NCI-H1105 (cell line): Measurements from ENCODE around the gene TAS2R5.
"Not testable (repeated sequence)": the region's sequence is repeated elsewhere in the genome, so short reads cannot be mapped to it uniquely, and the experiment has no call there.

ENCODE experiments used
- DNase-seq: peaks from one replicate; lab custom pipeline; 2025; lab: John Stamatoyannopoulos, UW

TAS2R5 gene, protein sequence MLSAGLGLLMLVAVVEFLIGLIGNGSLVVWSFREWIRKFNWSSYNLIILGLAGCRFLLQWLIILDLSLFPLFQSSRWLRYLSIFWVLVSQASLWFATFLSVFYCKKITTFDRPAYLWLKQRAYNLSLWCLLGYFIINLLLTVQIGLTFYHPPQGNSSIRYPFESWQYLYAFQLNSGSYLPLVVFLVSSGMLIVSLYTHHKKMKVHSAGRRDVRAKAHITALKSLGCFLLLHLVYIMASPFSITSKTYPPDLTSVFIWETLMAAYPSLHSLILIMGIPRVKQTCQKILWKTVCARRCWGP

GRCh38 chr7:141789917-141790316, at the start of gene TAS2R5:
TSS of gene TAS2R5 (plus strand) at chr7:141790217. CDS start at chr7:141790362, 145 bp downstream.
- DNase-seq, result no peak

- no peak for DNase-seq
Measured at GRCh38 chr7:141742229-141742628, 47.8 kb upstream of the TAS2R5 start.

GRCh38 chr7:141744131-141744530, 45.9 kb upstream of the TAS2R5 start:
- no peak for DNase-seq

GRCh38 chr7:141748396-141748795, 41.6 kb upstream of the TAS2R5 start:
- no peak for DNase-seq

- DNase-seq, result not testable (repeated sequence)
Measured at GRCh38 chr7:141751904-141752303, 38.1 kb upstream of the TAS2R5 start.

GRCh38 chr7:141752634-141753033, 37.4 kb upstream of the TAS2R5 start:
- no peak for DNase-seq

- no peak for DNase-seq
Measured at GRCh38 chr7:141754939-141755338, 35.1 kb upstream of the TAS2R5 start.

GRCh38 chr7:141763797-141764196, 26.2 kb upstream of the TAS2R5 start, which contains the start of gene TAS2R3:
TSS of gene TAS2R3 (plus strand) at chr7:141764097. CDS start at chr7:141764159, 62 bp downstream.
- no peak for DNase-seq

DNA sequence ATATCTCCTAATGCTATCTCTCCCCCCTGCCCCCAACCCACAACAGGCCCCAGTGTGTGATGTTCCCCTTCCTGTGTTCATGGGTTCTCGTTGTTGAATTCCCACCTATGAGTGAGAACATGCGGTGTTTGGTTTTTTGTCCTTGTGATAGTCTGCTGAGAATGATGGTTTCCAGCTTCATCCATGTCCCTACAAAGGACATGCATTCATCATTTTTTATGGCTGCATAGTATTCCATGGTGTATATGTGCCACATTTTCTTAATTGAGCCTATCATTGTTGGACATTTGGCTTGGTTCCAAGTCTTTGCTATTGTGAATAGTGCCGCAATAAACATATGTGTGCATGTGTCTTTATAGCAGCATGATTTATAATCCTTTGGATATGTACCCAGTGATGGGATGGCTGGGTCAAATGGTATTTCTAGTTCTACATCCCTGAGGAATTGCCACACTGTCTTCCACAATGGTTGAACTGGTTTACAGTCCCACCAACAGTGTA, 19.9 kb upstream of the TAS2R5 start:
- not testable (repeated sequence) for DNase-seq

- no peak for DNase-seq
Measured at GRCh38 chr7:141776374-141776773, 13.6 kb upstream of the TAS2R5 start, which contains the start of gene TAS2R4. TSS of gene TAS2R4 (plus strand) at chr7:141776674. CDS start at chr7:141778489, 1,815 bp downstream.

GRCh38 chr7:141785706-141786552, 4.1 kb upstream of the TAS2R5 start:
- DNase-seq, result peak; percentile 53

GRCh38 chr7:141788296-141788695, 1.7 kb upstream of the TAS2R5 start:
- no peak for DNase-seq

DNA sequence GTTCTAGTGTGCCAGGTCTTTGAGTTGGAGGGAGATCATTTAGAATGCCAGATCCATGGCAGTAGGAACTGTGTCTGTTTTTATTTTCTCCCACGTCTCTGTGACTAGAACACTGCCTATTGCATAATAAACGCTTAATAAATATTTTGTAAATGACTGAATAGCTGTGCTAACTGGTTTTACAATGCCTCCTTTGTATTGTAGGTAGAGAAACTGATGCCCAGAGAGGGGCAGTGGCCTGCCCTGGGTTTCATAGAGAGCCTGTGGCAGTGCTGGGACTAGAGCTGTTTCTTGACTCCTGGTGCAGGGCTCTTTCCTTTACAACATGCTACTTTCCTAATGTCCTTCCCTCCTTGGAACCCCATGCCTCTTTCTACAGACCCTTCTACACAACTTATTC, 2.5 kb downstream of the TAS2R5 start:
- DNase-seq, result no peak

DNA sequence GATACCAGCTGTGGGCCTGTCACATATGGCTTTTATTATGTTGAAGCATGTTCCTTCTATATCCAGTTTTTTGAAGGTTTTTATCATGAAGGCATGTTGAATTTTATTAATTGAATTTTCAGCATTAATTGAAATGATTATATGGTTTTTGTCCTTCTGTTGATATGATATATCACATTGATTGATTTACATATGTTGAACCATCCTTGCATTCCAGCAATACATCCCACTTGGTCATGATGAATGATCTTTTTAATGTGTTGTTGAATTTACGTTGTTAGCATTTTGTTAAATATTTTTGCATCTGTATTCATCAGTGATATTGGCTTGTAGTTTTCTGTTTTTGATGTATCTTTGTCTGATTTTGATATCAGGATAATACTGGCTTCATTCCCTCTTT, 30.1 kb downstream of the TAS2R5 start:
- DNase-seq, result no peak

GRCh38 chr7:141822432-141822831, 32.4 kb downstream of the TAS2R5 start:
- not testable (repeated sequence) for DNase-seq

- no peak for DNase-seq
Measured at GRCh38 chr7:141837683-141838082, 47.7 kb downstream of the TAS2R5 start.

DNA sequence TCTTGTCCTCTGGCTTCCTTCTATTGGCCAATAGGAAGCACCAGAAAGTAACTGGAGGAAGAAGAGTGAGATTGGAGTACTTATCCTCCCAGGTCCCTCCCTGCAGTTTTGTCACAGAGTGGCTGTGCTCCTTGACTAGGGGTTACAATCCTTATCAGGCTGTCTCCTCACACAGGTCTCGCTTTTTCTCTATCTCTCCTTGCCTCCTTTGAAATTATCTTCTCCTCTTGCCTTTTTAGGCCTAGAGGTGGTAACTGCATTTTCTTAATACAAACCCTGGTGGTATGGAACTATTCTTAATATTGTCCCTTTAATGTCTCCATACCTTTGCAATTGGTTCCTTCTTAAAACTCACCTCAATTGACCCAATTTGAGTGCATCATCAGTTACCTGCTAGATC, 48.6 kb downstream of the TAS2R5 start:
- DNase-seq, result no peak

- no peak for DNase-seq
Measured at GRCh38 chr7:141839256-141839655, 49.2 kb downstream of the TAS2R5 start.

GRCh38 chr7:141840708-141841107, 50.7 kb downstream of the TAS2R5 start:
- DNase-seq, result no peak
